Renal pelvis (tissue), 4 donors: ENCODE measurements around the gene EYA2. TPM values are rescaled to one million over a fixed set of nuclear protein-coding genes. Genes with fewer than 3 reads are reported as not detected.

ENCODE experiments used
- DNase-seq: peaks from one replicate; pipeline ENCODE4 v3.0.0-alpha.2; 2013
- polyA plus RNA-seq, 3 donors: library from polyadenylated mRNA; unstranded; fragments of 120-200 nt; gene quantifications; one replicate each; pipeline ENCODE4 v1.2.1, GENCODE V29; 2013; ENCODE audit not compliant: insufficient read length in 3 of 3

EYA2 gene
- polyA plus RNA-seq, 3 donors = 0.53 to 0.81 (median 0.78) TPM

DNA sequence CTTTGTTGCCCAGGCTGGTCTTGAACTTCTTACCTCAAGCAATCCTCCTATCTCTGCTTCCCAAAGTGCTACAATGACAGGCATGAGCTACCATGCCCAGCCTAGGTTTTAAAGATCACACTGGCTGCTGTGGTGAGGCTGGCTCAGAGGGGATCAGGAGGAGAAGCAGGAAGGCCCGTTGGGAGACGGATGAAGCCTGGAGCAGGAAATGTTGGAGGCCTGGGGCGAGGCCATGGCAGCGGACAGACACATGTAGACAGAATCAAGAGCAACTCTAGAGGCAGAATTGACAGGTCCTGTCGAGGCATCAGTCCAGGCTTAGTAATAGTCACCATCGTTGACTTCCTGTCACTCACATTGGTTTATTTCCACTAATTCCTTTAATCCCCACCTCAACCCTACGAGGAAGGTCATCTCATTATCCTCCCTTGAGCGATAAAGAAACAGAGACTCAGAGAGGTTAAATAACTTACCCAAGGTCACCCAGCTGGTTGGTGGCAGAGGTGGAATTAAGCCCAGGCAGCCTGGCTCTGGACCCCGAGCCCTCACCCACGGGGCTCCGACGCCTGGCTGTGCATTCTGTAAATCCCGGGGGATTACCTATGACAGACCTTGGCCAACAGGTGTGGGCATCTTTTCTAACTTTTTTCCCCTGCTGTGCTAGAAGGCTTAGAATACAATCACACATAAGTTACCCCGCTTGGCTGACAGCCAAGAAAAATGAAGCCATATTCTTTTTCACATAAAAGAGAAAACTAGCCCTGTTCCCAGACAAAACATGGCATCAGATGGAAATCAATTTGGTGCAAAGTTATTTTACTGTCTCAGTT is 113.4 kb downstream of the EYA2 start:
- DNase-seq = no peak

DNA sequence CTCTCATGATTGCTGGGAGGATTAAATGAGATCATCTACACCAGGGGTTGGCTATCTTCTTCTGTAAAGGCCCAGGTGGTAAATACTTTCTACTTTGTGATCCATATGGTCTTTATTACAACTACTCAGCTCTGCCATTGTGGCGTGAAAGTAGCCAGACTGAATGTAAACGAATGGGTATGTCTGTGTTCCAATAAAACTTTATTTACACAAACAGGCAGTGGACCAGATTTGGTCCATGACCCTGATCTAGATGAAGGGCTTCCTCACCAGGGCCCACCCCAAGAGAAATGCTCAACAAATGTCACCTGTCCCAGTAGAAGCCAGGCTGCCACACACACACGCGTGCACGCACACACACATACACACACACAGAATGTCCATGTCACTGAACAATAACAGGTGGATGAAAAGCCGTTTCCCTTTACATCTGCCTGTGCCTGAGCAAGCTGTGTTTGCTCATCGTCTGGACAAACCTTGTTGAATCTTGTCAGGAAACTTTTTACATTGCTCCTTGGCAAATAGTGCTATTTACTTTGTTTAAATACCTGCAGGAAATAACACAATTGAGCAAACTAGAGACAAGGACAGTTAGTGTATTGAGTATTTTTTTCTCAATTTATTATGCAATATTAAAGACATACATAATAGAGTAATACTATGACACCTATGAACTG is 114.3 kb downstream of the EYA2 start:
- no peak for DNase-seq

DNA sequence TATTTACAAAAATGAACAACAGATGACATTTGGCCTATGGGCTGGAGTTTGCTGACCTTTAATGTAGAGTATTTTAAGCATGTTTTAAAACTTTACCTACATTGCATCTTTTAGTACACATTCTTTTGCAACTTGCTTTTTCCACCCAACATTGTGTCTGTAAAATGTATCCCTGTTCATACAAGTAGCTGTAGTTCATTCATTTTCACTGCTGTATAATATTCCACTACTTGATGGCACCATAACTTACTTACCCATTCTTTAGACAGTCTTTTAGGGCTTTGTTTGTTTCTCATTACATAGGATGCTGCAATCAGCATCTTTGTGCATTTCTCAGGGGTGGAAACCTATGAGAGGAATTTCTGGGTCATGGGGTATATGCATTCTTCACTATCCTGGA is 115.1 kb downstream of the EYA2 start:
- no peak for DNase-seq

DNA sequence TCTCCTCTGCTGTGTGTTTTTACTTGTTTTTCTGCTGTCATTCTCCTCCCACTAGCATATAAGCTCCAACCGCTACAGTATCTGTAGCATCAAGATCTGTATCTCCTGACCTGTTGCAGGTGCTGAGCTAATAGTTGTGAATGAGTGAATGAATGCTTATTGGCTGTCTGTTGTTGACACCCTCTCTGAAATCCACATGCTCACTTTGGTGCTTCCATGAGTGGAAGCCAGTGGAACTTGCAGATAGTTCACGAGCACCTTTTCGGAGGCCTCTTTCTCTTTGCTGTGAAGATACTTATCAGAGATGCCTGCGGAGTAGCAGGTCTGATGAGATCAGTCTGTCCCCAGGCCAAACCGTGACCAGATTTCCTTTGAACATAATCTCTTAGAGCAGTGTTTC is 117.3 kb downstream of the EYA2 start:
- DNase-seq = no peak

DNA sequence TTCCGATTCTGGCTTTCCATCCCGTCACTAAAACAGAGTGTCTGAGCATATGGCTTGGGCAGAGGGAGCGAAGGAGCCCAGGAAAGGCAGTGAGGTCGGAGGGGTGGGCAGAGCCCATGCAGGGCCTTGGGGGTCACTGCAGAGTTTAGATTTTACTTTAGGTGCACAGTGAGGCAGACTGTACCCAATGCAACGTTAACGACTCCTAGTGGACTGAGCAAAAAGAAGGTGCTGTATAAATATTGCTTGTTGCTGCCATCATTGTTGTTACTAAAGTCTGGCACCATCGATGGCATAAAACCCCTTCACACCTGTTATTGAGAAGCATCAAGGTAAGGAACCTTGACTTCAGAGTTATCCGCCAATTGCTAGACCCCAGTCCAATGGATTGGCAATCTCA is 119.0 kb downstream of the EYA2 start:
- no peak for DNase-seq

DNA sequence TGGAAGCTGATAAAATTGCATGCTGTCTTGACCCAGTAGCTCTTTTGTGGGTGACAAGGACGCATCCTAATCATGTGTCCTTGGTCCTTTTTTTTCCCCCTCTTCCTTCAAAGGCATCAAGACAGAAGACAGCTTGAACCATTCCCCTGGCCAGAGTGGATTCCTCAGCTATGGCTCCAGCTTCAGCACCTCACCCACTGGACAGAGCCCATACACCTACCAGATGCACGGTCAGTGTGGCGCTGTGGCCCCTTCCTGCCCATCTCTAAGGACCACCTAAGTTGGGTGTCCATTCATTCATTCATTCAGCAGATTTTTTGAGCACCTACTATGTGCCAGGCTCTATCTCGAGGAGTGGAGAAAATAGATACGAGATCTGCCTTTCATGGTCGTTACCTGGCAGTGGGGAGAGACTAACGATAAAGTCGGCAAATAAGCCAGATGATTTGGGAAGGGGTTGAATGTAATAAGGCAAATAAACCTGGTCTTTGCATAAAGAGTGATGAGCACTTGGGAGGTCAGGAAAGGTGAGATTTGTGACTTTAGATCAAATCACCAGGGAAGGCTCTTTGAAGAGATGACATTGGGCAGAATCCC is 121.5 kb downstream of the EYA2 start:
- DNase-seq = no peak

DNA sequence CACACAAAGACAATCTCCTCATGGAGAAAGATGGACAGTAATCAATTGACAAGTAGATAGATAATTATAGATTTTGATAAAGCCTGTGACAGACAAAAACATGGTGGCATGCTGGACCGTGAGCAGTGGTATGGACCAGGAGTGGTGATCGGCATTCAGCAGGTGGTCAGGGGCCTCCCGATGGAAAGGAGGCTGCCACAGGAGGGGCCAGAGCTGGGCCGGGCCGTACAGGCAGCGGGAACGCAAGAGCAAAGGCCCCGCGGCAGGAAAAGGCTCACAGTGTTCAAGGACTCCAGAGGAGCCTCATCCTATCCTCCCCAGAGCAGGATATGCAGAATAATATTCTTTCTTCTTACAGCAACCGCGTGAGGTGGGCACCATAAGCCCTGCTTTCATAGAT is 123.7 kb downstream of the EYA2 start:
- no peak for DNase-seq

DNA sequence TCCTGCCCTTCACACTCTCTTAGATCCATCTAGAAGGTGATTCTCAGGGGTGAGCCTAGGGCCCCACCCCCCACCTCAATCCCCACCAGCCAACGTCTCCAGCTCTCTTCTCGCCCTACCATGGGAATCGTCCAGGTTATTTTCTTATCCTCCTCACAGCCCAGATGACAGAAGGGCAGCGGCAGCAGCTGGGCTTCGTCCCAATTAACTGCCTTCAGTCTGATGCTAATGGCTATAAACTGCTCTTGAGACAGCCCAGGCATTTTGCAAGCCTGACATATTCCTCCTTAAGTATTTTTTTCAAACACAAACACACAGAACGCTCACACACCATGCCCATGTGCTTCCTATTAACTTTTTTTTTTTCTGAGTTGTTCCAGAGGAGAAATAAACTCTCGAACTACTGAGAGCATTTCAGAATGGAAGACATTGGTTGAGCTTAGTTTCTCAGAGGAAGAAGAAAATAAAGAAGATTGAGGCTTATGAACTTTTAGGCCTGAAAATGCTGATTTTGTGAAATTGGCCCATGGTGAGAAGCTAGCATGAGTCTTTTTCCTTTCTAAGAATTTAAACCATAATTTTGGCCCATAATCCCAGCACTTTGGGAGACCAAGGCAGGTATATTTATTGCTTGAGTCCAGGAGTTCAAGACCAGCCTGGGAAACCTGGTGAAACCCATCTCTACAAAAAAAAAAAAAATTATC is 124.6 kb downstream of the EYA2 start:
- peak; percentile 85 for DNase-seq

DNA sequence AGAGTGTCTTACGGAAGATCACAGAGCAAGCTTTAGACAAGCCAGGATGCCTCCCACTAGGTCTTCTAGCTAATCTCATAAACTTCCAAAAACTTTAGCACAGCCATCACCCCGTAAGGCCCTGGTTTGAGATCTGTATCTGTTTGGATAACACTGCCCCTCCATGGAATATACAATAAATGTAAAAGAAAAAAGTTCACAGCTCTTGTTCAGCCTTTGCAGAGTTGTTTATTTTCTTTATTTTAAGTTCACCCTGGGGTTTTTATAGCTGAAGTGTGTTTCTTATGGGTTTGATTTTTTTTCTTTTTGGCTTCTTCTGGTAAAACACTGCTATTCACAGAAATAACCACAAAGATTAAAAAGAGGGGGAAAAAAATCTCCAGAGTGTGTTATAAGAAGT is 125.6 kb downstream of the EYA2 start:
- peak; percentile 27 for DNase-seq

DNA sequence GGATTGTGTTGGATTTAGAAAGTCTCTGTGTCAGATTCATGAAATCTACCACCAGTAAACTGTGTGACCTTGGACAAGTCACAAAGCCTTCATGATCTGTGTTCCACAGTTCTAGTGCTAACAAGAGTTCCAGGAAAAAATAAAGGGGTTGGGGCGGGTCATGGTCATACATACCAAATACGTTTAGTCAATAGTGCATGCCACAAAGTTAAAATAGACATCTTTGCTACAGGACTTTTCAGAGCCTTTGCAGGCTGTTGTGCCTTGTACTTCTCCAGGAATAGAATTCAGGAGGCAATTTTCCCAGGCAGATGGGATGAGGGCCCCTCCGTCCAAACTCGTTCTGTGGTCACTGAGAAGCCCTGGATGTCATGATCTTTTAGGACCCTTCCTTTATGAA is 127.2 kb downstream of the EYA2 start:
- DNase-seq = no peak

DNA sequence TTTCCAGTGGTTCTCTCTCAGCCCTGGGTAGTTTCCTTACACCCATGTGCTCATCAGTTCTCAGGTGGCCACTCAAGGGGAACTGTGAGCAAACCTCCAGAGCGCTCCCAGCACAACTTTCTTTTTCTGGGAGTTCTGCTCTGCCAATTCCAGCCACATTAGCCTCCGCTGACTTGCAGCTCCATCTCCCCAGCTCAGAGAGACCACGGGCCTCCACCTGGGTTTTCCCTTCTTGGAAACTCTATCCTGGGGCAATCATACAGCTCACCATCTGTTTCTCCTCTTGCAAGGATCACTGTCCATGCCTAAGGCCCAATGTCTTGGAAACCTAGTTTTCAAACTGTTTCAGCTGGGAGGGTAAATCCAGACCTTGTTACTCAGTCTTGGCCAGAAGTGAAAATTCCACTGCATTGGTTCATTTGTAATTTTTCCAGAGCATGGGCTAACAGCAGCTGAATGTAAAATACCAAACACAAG is 129.9 kb downstream of the EYA2 start:
- DNase-seq = peak; percentile 21

DNA sequence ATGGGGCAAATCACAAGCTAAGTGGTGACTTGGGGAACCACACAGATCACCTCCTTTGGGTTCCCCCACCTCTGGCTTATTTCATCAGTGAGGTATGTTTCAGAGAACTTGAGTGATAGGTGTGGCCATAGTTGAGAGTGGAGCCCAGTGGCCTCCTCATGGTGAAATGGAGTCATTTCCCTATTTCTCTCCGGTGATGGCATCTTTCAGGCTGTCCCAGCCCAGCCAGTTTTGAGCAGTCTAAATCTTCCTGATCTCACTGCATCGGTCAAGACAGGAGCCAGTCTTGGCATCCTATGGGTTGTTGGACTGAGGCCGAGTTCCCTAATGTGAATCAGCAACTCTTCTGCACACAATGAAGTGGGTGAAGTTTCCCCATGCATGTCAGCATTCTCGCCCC is 132.4 kb downstream of the EYA2 start:
- no peak for DNase-seq

DNA sequence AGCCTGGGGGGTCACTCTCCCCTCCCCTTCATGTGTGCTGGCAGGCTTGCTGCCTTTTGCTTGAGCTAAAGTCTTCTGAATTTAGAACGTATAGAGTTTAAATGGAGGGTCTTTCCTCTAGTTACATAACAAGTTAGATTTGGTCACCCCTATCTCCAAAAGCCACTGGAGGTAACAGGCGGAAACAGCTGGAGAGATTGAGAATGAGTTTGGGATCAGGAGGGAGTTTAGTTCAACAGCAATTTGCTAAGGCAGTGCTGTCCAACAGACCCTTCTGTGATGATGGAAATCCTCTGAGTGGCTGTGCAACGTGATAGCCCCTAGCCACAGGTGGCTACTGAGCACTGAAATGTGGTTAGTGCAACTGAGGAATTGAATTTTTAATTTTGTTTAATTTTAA is 132.8 kb downstream of the EYA2 start:
- DNase-seq = no peak

DNA sequence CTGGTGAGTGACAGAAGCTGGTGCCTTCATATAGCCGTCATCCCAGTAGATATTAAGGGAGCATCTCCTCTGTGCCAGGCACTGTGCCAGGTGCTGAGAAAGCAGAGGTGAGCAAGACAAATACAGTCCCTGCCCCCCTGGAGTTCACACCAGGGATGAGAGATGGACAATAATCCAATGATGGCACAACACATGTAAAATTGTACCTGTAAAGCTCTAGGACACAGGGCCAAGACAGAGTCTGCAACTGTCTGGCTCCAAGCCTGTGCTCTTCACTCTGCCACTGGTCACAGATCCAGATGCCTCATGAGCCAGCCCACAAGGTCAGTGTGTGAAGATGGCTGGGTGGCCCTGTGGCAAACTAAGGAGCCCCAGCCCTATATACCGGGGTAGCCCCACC is 133.8 kb downstream of the EYA2 start:
- DNase-seq = no peak

DNA sequence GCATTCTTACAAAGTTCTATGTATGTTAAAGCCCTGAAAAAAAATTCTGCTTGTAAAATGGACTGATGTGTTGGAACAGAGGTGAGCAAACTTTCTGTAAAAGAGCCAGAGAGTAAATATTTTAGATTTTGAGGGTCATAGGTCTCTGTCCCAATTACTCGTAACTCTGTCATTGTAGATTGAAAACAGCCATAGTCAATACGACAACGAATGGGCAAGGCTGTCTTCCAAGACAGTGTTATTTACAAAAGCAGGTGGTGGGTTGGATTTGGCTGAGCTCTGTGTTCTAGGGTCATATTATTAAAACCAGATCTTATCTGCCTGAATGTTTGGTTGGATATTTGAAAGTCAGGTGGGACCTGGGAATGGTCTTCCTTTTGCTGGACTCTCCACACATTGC is 135.2 kb downstream of the EYA2 start:
- no peak for DNase-seq

DNA sequence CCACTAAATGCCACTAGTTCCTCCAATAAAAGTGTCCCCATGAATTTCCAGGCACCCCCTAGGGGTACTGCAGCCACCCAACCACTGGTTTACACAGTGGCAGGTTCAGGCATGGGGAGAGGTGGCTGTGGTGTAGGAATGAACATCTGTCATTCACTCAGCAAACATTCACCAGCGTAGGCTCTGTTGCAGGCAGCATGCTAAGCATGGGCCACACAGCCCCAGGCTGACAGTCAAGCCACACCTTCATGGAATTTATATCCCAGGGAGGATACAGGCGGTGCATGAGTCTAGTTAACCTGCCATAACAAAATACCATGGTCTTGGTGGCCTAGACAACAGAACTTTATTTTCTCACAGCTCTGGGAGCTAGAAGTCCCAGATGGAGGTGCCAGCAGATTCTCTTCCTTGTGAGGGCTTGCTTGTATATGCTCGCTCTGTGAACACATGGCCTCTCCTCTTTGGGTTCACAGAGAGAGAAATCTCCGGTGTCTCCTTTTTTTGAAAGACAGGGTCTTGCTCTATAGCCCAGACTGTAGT is 135.7 kb downstream of the EYA2 start:
- no peak for DNase-seq

DNA sequence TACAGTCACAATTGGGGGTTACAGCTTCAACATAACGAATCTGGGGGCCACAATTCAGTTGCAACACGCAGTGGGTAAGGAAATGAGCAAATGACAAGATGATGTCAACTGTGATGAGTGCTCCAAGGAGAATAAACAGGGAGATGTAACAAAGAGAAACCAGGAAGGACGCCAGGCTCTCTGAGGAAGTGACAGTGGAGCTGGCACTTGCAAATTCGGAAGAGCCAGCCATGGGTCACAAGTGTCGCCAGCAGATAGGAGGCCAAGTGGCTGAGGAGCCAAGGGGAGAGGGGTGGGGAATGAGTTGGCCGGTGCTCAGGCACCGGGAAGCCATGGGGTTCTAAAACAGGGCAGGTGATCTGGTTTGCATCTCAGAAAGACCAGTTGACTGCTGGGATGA is 136.4 kb downstream of the EYA2 start:
- DNase-seq = no peak

DNA sequence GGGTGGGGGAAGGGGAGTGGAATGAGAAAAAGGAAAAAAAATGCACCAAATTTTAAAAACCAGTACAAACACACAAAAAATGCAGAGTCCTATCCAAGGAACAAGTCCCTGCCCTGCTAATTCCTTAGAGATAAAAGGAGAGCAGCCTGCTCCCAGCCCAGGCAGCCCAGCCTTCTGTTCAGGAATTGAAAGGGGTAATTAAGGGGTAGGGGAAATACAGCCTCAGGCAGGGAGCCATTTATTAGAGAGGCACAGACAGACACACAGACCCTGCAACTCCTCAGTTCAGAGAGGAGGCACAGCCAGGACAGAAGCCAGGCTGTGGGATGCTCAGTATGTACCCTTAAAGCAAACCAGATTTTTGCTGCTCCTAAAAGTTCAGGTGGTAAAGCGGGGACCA is 137.2 kb downstream of the EYA2 start:
- DNase-seq = no peak

DNA sequence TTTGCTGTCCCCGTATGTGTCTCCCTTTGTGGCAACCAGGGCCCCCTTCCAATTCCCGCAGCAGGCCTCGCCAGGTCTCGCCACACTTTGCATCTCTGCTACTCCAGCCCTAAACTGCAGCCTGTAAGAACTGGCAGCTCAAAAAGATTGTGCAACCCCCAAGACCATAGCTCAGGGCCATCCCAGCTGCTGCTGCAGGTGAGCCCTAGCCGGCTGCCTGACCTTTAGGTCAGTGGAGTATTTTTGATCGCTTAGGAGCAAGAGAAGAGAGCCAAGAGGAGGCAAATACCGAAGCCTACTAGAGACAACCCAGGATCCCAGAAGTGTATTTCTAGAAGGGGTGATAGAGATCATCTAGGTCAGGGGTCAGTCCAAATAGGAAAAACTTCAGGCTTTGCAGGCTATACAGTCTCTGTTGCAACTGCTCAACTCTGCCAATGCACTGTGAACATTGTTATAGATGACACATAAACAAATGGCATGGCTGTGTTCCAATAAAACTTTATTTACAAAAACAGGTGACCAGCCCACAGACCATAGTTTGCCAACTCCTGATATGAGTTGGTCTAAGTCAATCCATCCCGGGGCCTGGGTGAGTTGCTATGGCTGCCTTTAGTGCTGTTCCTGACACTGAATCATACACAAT is 138.4 kb downstream of the EYA2 start:
- DNase-seq = no peak

DNA sequence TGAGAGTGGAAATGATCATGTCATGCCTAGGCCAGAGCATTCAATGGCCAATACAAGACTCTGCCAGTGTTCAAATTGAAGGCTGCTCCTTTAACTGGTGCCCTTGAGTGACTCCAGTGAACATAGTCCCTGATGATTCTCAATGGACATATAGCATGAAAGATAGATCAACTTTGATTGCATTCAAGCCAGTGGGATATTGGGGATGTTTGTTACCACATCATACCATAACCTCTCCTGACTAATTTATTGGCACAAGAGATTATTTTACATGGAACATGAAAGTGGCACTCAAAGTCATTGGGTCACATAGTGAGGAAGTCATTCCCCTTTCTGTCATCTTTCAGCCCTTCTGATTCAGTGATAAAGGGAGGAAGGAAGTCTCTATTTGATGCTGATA is 139.0 kb downstream of the EYA2 start:
- DNase-seq = no peak

DNA sequence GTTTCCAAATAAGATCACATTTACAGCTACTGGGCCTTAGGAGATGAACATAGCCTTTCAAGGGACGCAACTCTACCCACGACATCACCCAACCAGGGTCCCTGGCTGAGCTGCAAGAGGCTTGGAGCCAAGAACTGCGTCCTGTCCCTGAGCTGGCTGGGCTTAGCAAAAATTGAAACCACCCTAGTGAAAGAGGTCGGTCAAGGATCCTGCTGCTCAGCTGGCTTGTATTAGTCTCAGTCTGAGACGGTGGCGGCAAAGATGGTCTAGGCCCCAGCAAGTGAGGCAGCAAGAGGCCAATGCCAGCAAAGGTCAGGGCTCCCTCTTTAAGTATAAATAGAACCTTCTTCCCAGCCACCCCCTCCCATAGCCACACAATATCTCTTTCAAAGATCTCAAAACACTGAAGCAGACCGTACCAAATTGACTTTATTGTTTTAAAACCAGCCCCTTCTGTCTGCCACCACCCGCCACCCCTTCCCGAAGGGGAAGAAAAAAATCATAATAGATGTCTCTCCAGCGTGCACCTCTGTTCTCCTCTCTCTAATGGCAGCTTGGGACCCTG is 140.5 kb downstream of the EYA2 start:
- DNase-seq = no peak
